HEK293 (cell line): ENCODE data around the gene REG3A.

Source experiments
- CTCF ChIA-PET: fragments of 350-600 bp; formaldehyde crosslinking; extraction: SDS; loops from one replicate; lab custom pipeline; 2021; ENCODE audit warnings: antibody characterized with exemption; lab: Yijun Ruan, JAX
- POLR2A ChIA-PET: fragments of 300-600 bp; formaldehyde crosslinking; extraction: SDS; loops from one replicate; lab custom pipeline; 2020; ENCODE audit warnings: antibody characterized with exemption, inconsistent platforms; lab: Yijun Ruan, JAX
- H3K27ac ChIP-seq: fragments of 200-500 bp; sonication (Bioruptor generic); 2 replicates; pipeline ENCODE4 v1.5.1; 2014; ENCODE audit warnings: low read depth, low read length, control low read depth, inconsistent platforms; ENCODE audit errors: extremely low read depth
- H3K36me3 ChIP-seq, 2 experiments: fragments of 200-500 bp in 1 of 2; sonication (Bioruptor generic) in 1 of 2; 1 replicate in 1 of 2; 2 replicates in 1 of 2; pipeline ENCODE4 v1.5.1; 2014 to 2017; ENCODE audit warnings: inconsistent platforms in 2 of 2, low read length in 2 of 2; ENCODE audit not compliant: control insufficient read depth in 2 of 2, insufficient read depth in 1 of 2
- H3K4me1 ChIP-seq: fragments of 200-500 bp; sonication (Bioruptor generic); 2 replicates; pipeline ENCODE4 v1.5.1; 2014; ENCODE audit warnings: mild to moderate bottlenecking, low read length, inconsistent platforms; ENCODE audit not compliant: control insufficient read depth, insufficient read depth
- H3K4me3 ChIP-seq: 2 replicates; pipeline ENCODE4 v1.5.1; 2011; ENCODE audit warnings: low read depth, mild to moderate bottlenecking, control low read depth, low read length, moderate library complexity
- H3K9me3 ChIP-seq: fragments of 200-500 bp; sonication (Bioruptor generic); 2 replicates; pipeline ENCODE4 v1.5.1; 2014; ENCODE audit warnings: low read depth, low read length, inconsistent platforms; ENCODE audit not compliant: control insufficient read depth, insufficient read depth
- BCL11A ChIP-seq: fragments of 450-650 bp; formaldehyde crosslinking; IDR thresholded peaks from 2 replicates; pipeline ENCODE4 v1.5.1; 2016; ENCODE audit warnings: low read depth, missing biosample characterization, missing genetic modification characterization
- ZBTB20 ChIP-seq: fragments of 450-650 bp; formaldehyde crosslinking; IDR thresholded peaks from 2 replicates; pipeline ENCODE4 v1.5.1; 2016; ENCODE audit warnings: missing biosample characterization, missing genetic modification characterization
- ZNF169 ChIP-seq: fragments of 450-650 bp; formaldehyde crosslinking; IDR thresholded peaks from 2 replicates; pipeline ENCODE4 v1.5.1; 2016; ENCODE audit warnings: missing biosample characterization, missing genetic modification characterization
- ZNF175 ChIP-seq: fragments of 450-650 bp; formaldehyde crosslinking; IDR thresholded peaks from 2 replicates; pipeline ENCODE4 v1.5.1; 2016; ENCODE audit warnings: missing biosample characterization, missing genetic modification characterization
- ZNF2 ChIP-seq: fragments of 450-650 bp; formaldehyde crosslinking; IDR thresholded peaks from 2 replicates; pipeline ENCODE4 v1.5.1; 2016; ENCODE audit warnings: missing biosample characterization, missing genetic modification characterization
- ZNF211 ChIP-seq: fragments of 450-650 bp; formaldehyde crosslinking; IDR thresholded peaks from 2 replicates; pipeline ENCODE4 v1.5.1; 2016; ENCODE audit warnings: low read depth, missing biosample characterization, missing genetic modification characterization
- ZNF324 ChIP-seq: fragments of 450-650 bp; formaldehyde crosslinking; IDR thresholded peaks from 2 replicates; pipeline ENCODE4 v1.5.1; 2016; ENCODE audit warnings: missing biosample characterization, missing genetic modification characterization
- ZNF335 ChIP-seq: fragments of 450-650 bp; formaldehyde crosslinking; conservative IDR thresholded peaks from 2 replicates; pipeline ENCODE4 v1.5.1; 2016; ENCODE audit warnings: missing biosample characterization, missing genetic modification characterization
- ZNF473 ChIP-seq: fragments of 450-650 bp; formaldehyde crosslinking; IDR thresholded peaks from 2 replicates; pipeline ENCODE4 v1.5.1; 2017; ENCODE audit warnings: missing biosample characterization, missing genetic modification characterization
- ZNF518A ChIP-seq: fragments of 450-650 bp; formaldehyde crosslinking; conservative IDR thresholded peaks from 2 replicates; pipeline ENCODE4 v1.5.1; 2016; ENCODE audit warnings: low read depth, missing biosample characterization, missing genetic modification characterization
- ZNF76 ChIP-seq: fragments of 450-650 bp; formaldehyde crosslinking; IDR thresholded peaks from 2 replicates; pipeline ENCODE4; 2016; ENCODE audit warnings: low read depth, missing biosample characterization, missing genetic modification characterization, borderline replicate concordance
- ZSCAN18 ChIP-seq: fragments of 450-650 bp; formaldehyde crosslinking; IDR thresholded peaks from 2 replicates; pipeline ENCODE4 v1.5.1; 2016; ENCODE audit warnings: missing biosample characterization, missing genetic modification characterization
- TF ChIP-seq, protein P1 (sequence below): fragments of 450-650 bp; formaldehyde crosslinking; IDR thresholded peaks from 2 replicates; pipeline ENCODE4 v1.5.1; 2016; ENCODE audit warnings: missing biosample characterization, missing genetic modification characterization
- TF ChIP-seq, protein P2 (sequence below): fragments of 450-650 bp; formaldehyde crosslinking; IDR thresholded peaks from 2 replicates; pipeline ENCODE4 v1.5.1; 2016; ENCODE audit warnings: missing biosample characterization, missing genetic modification characterization
- TF ChIP-seq, protein P3 (sequence below): fragments of 450-650 bp; formaldehyde crosslinking; IDR thresholded peaks from 2 replicates; pipeline ENCODE4 v1.5.1; 2017; ENCODE audit warnings: missing biosample characterization, missing genetic modification characterization

The REG3A gene

DNA sequence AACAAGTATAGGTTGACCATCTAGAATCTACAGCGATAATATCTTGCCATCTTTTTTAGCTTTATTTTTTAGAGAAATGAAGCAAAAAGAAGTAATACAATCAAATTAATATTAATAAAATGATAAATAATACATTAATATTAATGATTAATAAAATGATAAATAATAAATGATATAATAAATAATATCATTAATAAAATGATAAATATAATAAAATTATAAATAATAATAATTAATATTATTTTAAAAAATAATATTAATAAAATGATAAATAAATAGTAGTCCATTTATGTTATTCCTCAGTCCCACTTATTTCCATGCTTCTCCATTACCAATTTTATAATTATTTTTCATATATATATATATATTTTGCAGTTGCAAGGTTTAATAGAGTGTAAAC, 3.2 kb upstream of the REG3A start (continued):
- no peak for TF ChIP-seq ZSCAN18 (tag by site-specific recombination)
- no peak for TF ChIP-seq ZNF335 (tag by site-specific recombination)
- no peak for TF ChIP-seq ZNF473 (tag by site-specific recombination)
- TF ChIP-seq, protein P1, sequence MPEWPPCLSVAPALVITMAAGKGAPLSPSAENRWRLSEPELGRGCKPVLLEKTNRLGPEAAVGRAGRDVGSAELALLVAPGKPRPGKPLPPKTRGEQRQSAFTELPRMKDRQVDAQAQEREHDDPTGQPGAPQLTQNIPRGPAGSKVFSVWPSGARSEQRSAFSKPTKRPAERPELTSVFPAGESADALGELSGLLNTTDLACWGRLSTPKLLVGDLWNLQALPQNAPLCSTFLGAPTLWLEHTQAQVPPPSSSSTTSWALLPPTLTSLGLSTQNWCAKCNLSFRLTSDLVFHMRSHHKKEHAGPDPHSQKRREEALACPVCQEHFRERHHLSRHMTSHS (tag by site-specific recombination), result no peak

DNA sequence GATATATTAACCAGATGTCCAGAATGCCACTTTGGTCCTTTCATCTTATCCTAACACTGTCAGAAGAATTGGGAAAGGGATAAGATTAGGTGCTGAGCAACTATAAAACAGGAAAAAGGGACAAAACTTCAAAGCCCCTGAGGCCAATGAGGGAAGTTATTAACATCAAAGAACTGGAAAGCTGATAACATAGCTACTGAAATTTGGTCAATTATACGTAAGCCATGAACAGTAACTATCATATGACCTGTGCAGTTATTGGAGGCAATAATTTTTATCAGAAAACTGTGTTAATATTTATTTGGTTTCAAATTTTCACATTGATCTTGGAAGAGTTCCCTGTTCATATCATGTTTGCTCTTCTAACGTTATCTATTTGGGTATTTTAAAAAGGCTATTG, 2.6 kb upstream of the REG3A start:
- Histone ChIP-seq H3K4me1 (no peaks in the 10 kb centered on the region), H3K9me3 (no peaks in the 10 kb centered on the region), H3K27ac (no peak overlapping the region), H3K4me3 (no peak overlapping the region), H3K36me3 (no peaks in the 10 kb centered on the region)
- CTCF ChIA-PET, result interaction anchor here (0.6 kb wide), 1 partner anchor 170 kb away, joined by 3 read pairs; no protein-coding TSS in a partner anchor
- no peak for TF ChIP-seq ZNF211 (tag by site-specific recombination)
- TF ChIP-seq ZNF518A (tag by site-specific recombination), result no peak
- POLR2A ChIA-PET, result no interaction called here

- Histone ChIP-seq H3K27ac (no peak overlapping the region), H3K36me3 (no peaks in the 10 kb centered on the region), H3K4me3 (no peak overlapping the region), H3K4me1 (no peaks in the 10 kb centered on the region), H3K9me3 (no peaks in the 10 kb centered on the region)
- TF ChIP-seq, protein P2, sequence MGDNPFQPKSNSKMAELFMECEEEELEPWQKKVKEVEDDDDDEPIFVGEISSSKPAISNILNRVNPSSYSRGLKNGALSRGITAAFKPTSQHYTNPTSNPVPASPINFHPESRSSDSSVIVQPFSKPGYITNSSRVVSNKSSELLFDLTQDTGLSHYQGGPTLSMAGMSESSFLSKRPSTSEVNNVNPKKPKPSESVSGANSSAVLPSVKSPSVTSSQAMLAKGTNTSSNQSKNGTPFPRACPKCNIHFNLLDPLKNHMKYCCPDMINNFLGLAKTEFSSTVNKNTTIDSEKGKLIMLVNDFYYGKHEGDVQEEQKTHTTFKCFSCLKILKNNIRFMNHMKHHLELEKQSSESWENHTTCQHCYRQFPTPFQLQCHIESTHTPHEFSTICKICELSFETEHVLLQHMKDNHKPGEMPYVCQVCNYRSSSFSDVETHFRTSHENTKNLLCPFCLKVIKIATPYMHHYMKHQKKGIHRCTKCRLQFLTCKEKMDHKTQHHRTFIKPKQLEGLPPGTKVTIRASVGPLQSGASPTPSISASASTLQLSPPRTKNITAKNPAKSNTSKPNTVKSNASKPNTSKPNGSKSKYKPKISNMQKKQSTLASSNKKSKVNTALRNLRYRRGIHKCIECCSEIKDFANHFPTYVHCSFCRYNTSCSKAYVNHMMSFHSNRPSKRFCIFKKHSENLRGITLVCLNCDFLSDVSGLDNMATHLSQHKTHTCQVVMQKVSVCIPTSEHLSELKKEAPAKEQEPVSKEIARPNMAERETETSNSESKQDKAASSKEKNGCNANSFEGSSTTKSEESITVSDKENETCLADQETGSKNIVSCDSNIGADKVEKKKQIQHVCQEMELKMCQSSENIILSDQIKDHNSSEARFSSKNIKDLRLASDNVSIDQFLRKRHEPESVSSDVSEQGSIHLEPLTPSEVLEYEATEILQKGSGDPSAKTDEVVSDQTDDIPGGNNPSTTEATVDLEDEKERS (tag by site-specific recombination), result no peak
- TF ChIP-seq BCL11A (tag by site-specific recombination) (no peak), ZNF76 (tag by site-specific recombination) (no peak), ZNF2 (no peak), ZNF169 (no peak), ZNF175 (tag by site-specific recombination) (no peak), ZNF324 (tag by site-specific recombination) (no peak), ZBTB20 (tag by site-specific recombination) (no peak)
- TF ChIP-seq, protein P3, sequence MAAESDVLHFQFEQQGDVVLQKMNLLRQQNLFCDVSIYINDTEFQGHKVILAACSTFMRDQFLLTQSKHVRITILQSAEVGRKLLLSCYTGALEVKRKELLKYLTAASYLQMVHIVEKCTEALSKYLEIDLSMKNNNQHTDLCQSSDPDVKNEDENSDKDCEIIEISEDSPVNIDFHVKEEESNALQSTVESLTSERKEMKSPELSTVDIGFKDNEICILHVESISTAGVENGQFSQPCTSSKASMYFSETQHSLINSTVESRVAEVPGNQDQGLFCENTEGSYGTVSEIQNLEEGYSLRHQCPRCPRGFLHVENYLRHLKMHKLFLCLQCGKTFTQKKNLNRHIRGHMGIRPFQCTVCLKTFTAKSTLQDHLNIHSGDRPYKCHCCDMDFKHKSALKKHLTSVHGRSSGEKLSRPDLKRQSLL (tag by site-specific recombination), result no peak
- CTCF ChIA-PET, result no interaction called here
- POLR2A ChIA-PET, result no interaction called here
These were observed 523 bp downstream of the REG3A start for GRCh38 chr2:79159030-79159429.
